Bone marrow (tissue), 2 donors: Measurements from ENCODE around the gene EMSY.

Experiments
- DNase-seq, 2 donors: peaks; one replicate each; lab custom pipeline; 2025; lab: John Stamatoyannopoulos, UW

EMSY gene

DNA sequence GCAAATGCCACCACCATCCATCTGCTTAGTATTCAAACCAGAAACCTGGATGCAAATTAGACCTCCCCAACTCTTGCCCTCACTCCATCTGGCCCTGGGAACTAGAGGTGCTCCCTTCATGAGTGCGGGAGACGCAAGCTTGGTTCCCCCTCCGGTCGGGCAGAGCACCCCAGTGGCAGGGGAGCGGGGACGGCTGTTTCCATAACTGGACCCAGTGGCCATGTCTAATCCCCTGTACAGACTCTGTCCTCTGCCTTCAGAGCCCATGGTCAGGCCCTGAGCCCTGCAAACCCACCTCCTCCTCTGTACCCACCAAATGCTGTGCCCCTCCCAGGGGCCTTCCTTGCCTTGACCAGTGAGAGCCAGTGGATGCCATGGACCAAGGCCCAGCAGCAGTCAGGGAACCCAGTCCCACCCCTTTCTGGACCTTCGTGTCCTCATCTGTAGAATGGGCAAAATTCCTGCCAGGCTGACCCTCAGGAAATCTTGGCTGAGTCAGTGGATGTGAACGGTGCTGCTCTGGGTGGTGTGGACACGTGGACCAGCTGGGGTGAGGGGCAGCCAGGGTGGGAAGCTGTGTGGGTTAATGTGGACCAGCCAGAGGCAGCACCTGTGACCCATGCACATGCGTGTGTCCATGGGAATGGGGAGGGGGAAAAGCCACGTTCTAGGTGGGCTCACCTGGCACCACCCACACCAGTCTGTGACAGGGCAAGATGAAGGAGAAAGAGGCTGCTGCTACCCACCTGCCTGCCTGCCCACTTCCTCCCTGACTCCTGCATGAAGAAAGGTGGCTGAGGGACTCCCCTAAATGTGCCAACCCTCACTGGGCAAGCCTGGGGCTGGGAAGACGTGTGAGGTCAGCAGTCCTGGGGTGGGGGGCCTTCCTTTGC lies 153.0 kb downstream of the EMSY start:
- DNase-seq = no peak

DNA sequence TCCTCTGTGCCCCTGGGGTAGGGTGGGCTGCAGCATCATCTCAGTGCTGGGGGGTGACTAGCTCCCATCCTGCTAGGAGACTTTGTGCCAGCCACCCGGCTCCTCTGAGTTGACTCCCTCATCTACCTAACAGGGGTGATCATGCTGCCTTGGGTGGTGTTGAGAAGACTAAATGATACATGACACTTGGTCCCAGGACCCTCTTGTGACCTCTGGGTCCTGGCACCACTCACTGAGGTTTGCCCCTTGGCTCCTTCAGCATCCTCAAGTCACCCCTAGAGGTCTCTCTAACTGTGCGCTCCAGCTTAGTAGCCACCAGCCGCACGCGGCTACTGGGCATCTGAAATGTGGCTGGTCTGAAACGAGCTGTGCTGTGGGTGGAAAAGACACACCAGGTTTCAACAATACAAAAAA lies 153.6 kb downstream of the EMSY start:
- peak in 1 of 2 donors; percentile 6 for DNase-seq

DNA sequence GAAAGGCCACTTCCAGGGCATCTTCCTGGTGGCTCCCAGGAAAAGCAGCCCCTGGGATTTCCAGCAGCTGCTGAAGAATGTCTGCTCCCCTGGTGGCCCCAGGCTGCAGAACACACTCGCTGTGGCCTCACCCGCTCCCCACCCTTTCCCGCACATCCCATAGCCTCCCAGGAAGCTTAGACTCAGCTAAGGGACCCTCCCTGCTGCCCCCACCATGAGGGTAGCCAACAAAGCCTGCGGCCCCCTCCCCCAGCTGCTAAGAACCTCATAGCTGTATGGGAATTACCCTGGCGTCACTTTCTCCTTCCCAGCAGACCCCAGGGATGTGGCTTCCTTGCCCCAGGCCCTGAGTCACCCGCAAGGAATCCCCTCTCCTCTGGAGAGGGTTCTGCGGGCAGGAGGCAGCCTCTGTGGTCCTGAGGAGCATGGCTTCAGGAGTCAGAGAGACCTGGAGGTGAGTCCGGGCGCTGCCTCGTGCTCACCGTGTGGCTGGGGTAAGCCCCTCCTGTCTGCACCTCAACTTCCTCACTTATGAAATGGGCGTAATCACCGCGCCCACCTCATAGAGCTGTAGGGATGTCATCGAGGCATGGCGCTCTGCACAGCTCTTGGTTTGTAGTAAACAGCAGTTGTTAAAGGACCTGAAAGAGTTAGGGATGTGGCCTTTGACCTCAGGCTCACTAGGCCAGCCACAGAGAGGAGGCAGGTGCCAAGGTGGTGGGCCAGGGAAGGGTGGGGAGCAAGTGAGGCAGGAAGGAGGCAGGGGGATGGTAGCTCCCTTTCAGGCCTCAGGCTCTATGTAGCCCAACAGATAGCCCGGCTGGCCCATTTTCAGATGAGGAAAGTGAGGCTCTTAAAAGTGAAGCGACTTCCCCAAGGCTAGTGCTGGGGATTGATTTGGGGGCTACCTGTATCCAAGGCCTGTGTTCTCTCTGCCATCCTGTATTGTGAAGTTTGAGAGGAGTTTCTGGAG lies 154.5 kb downstream of the EMSY start:
- DNase-seq = no peak

DNA sequence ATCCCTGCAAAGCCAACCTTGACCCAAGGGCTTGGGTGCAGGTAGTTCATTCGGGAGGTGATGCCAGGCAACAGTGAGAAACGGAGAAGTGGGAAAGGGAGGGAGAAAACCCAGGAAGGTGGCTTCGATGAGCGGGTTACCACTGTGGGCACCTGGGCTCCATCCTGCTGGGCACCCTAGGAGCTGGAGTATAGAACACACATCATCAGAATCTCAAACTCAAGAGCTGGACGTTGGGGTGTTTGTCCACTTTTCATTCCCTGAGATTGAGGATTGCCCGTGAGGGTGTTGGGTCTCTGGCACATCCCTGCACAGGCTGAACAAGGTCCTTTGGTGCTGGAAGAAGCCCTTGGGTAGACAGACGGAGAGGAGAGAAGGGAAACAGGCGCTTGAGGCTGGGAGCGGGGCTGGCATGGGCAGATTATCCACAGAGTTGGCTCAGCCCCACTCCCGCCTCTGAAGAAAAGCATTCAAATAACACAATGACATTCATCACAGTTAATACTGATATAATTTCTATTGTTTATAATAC lies 155.4 kb downstream of the EMSY start:
- no peak for DNase-seq

DNA sequence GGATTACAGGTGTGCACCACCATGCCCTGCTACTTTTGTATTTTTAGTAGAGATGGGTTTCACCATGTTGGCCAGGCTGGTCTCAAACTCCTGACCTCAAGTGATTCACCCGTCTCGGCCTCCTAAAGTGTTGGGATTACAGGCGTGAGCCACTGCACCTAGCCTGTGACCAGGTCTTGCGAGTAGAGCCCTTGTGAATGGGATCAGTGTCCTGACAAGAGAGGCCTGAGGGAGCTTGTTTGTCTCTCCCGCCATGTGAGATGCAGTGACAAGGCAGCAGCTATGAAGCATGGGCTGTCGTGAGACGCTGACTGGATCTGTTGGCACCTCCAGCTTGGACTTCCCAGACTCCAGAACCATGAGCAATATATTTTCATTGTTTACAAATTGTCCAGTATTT lies 156.5 kb downstream of the EMSY start:
- DNase-seq = no peak

DNA sequence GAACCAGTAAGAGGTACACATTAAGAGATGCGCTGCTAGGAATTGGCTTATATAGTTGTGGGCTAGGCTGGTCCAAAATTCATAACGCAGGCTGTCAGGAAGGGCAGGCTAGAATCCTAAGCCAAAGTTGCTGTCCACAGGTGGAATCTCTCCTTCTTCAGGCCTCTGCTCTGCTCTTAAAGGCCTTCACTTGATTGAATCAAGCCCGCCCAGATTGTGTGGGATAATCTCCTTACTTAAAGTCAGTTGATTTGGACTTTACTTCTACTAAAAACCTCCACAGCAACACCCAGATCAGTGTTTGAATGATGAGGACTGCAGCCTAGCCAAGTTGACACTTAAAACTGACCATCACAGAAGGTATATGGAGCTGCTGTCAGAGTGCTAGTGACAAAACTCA lies 156.9 kb downstream of the EMSY start:
- no peak for DNase-seq

DNA sequence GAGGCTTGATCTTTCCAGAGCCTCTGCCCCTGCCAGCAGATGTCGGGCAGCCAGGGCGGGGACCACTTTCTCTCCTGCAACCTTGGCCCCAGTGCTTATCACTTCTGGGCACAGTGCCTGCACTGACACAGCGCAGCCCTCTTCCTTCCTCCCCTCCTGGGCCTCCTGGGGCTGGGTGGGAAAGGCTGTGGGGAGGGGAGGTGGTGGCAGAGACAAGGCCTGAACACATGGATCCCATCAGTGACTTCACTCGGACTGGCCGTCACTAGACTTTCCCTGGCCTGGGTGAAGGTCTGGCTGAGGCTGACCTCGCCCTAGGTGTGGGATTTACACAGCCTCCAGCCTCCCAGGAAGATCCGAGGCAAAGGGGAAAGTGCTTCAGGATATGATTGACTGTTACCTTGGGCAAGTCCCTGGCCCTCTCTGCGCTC lies 157.6 kb downstream of the EMSY start:
- DNase-seq = peak in 1 of 2 donors; percentile 65
